DMS153 treated with DMSO at 0.1 percent for 48 hours (cell line): ENCODE measurements around the gene SDR9C7.
"Not testable (repeated sequence)": the region's sequence is repeated elsewhere in the genome, so short reads cannot be mapped to it uniquely, and the experiment has no call there.

Experiments used
- DNase-seq: peaks from one replicate; lab custom pipeline; 2025; ENCODE audit not compliant: unreplicated experiment; lab: John Stamatoyannopoulos, UW

SDR9C7 gene

GRCh38 chr12:56879240-56880124, 54.7 kb downstream of the SDR9C7 start:
- DNase-seq: not testable (repeated sequence)

- no peak for DNase-seq
These were observed 56.2 kb downstream of the SDR9C7 start for GRCh38 chr12:56878010-56878339.

- DNase-seq: no peak
These were observed 56.8 kb downstream of the SDR9C7 start for GRCh38 chr12:56877195-56878009.

GRCh38 chr12:56874821-56875220, 59.4 kb downstream of the SDR9C7 start:
- no peak for DNase-seq

DNA sequence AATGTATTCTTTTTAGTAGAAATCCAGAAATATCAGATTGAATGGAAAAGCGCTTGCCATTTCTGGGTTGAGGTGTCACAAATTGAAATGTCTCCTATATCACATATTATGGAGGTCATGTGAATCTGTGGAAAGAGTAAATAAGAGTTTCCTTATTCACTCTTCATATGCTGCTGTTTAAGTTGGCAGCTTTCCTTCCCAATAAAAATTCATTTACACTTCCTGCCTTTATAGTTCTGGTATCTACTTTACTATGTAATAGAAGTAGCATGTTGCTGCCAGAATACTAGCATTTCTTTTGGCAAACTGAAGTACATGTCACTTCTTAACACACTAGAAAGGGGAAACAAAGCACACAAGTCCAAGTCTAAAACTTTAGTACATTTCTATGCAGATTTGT, 60.8 kb downstream of the SDR9C7 start:
- DNase-seq: no peak
